Neuron (in vitro differentiated cells): ENCODE measurements around the gene PPP1R17.

Source experiments
- H2AFZ ChIP-seq: one replicate; pipeline ENCODE4 v1.6.1; 2013; ENCODE audit warnings: low read depth, mild to moderate bottlenecking, inconsistent platforms, low read length, moderate library complexity
- H3K27me3 ChIP-seq: one replicate; pipeline ENCODE4 v1.6.1; 2013; ENCODE audit warnings: low read length; ENCODE audit not compliant: insufficient read depth
- H3K36me3 ChIP-seq: one replicate; pipeline ENCODE4 v1.6.1; 2013; ENCODE audit warnings: low read length; ENCODE audit not compliant: insufficient read depth
- H3K4me1 ChIP-seq: one replicate; pipeline ENCODE4 v1.6.1; 2013; ENCODE audit warnings: low read length; ENCODE audit not compliant: insufficient read depth
- H3K4me3 ChIP-seq: 2 replicates; pipeline ENCODE4 v1.5.1; 2013; ENCODE audit warnings: mild to moderate bottlenecking, low read length, moderate library complexity
- H3K9me3 ChIP-seq: one replicate; pipeline ENCODE4 v1.6.1; 2013; ENCODE audit warnings: low read length

Gene PPP1R17

DNA sequence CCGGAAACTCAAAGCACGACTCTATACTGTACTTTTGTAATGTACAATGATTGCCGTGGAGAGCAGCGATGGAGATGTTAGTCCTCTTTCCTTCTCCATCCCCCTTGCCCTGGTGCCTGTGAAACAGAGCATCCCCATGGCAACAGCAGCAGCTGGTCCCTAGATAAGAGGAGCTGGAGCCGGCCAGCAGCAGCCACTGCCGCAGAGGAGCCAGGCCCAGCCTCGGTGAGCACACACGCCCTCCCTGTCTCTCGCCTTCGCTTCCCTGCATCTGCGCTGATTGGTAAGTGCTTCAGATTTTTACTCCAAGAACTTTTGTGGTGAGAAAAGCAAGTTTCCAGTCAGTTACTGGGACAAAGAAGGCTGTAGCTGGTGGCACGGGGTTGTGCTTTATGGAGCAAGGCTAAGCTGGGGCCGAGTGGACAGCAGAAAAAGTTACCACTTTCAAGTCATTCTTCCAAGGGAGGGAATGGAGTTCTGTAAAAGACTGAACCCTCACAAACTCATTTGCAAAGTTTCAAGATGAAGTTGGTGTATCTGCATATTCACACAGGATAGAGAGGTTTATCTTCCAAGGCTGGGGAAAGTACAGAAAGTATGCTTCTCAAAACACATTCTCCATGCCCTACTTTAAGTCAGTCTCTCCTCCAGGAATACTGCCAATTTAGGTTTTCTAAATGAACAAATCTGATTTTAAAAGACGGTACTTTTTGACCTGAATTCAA lies at the start of gene PPP1R17:
Gene PPP1R17, plus strand, starts transcription at position 192 of the 725 bp plus-strand sequence. CDS start 5,227 bp downstream, outside the sequence.
- no peaks in the 10 kb centered on the region for H3K9me3 ChIP-seq
- no peaks in the 10 kb centered on the region for H3K36me3 ChIP-seq
- peaks cover 2% of the 10 kb centered on the region for H3K4me1 ChIP-seq
- no peaks in the 10 kb centered on the region for H3K27me3 ChIP-seq
- no peak within 1 kb of the TSS for H3K4me3 ChIP-seq
- no peak within 1 kb of the TSS for H2AFZ ChIP-seq

- H3K9me3 ChIP-seq = no peaks in the 10 kb centered on the region
- no peak overlapping the region for H2AFZ ChIP-seq
- no peak overlapping the region for H3K4me3 ChIP-seq
- H3K36me3 ChIP-seq = no peaks in the 10 kb centered on the region
- H3K4me1 ChIP-seq = no peaks in the 10 kb centered on the region
- no peaks in the 10 kb centered on the region for H3K27me3 ChIP-seq
Observed at GRCh38 chr7:31640381-31640780, 46.6 kb upstream of the PPP1R17 start.

GRCh38 chr7:31642681-31643115 lies 44.3 kb upstream of the PPP1R17 start:
- Histone ChIP-seq H3K4me3 (no peak overlapping the region), H3K27me3 (no peaks in the 10 kb centered on the region), H2AFZ (no peak overlapping the region), H3K4me1 (peaks cover 5% of the 10 kb centered on the region), H3K36me3 (no peaks in the 10 kb centered on the region), H3K9me3 (no peaks in the 10 kb centered on the region)

DNA sequence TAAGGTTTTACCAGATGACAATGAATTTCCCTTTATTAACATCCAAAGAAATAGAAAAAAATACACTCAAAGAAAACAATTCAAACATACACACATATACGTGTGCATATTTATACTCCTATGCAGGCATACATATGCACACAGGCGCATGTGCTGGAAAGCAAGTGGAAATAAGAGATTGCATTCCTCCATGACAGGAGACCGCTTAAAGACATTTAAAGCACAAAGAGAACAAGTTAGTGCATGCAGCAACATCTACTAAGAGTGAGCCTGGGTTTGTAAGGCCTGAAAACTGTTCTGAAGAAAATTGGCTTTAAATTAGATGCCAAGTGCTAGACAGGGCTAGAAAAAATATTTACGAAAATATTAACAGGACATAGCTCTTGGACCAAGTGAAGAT lies 40.1 kb upstream of the PPP1R17 start:
- no peak overlapping the region for H3K4me3 ChIP-seq
- no peaks in the 10 kb centered on the region for H3K9me3 ChIP-seq
- no peak overlapping the region for H2AFZ ChIP-seq
- H3K27me3 ChIP-seq = no peaks in the 10 kb centered on the region
- H3K4me1 ChIP-seq = peaks cover 5% of the 10 kb centered on the region
- H3K36me3 ChIP-seq = no peaks in the 10 kb centered on the region

DNA sequence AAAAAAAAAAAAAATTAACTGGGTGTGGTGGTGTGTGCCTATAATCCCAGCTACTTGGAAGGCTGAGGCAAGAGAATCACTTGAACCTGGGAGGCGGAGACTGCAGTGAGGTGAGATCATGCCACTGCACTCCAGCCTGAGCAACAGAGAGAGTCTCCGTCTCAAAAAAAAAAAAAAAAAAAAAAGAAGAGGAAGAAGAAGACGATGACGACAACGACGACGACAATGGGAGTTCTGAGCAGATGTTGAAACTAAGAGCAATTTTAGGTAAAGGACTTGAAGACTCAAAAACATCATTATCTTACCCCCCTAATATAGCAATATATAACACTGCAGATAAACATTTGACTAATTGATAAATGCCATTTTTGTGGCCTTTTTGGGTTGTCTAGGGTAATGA lies 39.5 kb upstream of the PPP1R17 start:
- no peaks in the 10 kb centered on the region for H3K36me3 ChIP-seq
- no peak overlapping the region for H3K4me3 ChIP-seq
- H3K27me3 ChIP-seq = no peaks in the 10 kb centered on the region
- H2AFZ ChIP-seq = no peak overlapping the region
- no peaks in the 10 kb centered on the region for H3K9me3 ChIP-seq
- peaks cover 5% of the 10 kb centered on the region for H3K4me1 ChIP-seq

DNA sequence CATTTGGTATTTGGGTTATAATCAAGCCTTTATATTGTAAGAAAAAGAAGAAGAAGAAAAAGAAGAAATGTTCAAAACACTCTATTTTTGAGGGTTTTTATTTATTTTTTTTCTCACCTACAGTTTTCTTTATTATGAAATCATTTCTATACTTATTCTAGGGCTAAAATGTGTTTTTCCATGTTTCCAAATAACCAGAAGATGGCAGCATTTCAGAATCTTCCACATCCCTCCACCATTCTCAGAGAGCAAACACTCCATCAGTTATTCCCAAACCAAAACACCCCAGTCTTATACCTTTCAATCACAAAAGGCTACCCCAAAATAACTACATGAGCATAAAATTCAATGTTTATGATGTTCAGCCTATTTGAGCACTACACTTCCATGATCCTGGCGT lies 38.7 kb upstream of the PPP1R17 start:
- no peaks in the 10 kb centered on the region for H3K27me3 ChIP-seq
- H3K4me3 ChIP-seq = no peak overlapping the region
- no peaks in the 10 kb centered on the region for H3K36me3 ChIP-seq
- H2AFZ ChIP-seq = no peak overlapping the region
- peaks cover 5% of the 10 kb centered on the region for H3K4me1 ChIP-seq
- H3K9me3 ChIP-seq = no peaks in the 10 kb centered on the region

DNA sequence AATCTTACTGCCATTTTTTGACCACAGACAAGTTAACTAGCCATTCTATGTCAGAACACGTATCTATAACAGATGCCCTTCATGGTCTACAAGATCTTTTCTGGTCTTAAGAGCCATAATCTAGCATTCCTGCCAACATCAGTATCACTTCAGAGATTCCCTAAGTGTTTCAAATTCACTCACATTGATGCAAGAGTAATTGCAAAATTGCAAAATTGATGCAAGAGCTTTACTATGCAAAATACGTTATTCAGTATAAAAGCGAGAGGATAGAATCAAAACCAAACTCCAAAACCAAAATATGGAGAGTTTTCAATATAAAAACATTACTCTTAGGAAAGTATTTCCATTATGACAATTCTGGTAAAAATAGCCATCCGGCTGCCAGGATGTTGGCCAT lies 38.1 kb upstream of the PPP1R17 start:
- Histone ChIP-seq H3K9me3 (no peaks in the 10 kb centered on the region), H3K4me1 (peaks cover 5% of the 10 kb centered on the region), H3K36me3 (no peaks in the 10 kb centered on the region), H3K27me3 (no peaks in the 10 kb centered on the region), H2AFZ (no peak overlapping the region), H3K4me3 (no peak overlapping the region)

DNA sequence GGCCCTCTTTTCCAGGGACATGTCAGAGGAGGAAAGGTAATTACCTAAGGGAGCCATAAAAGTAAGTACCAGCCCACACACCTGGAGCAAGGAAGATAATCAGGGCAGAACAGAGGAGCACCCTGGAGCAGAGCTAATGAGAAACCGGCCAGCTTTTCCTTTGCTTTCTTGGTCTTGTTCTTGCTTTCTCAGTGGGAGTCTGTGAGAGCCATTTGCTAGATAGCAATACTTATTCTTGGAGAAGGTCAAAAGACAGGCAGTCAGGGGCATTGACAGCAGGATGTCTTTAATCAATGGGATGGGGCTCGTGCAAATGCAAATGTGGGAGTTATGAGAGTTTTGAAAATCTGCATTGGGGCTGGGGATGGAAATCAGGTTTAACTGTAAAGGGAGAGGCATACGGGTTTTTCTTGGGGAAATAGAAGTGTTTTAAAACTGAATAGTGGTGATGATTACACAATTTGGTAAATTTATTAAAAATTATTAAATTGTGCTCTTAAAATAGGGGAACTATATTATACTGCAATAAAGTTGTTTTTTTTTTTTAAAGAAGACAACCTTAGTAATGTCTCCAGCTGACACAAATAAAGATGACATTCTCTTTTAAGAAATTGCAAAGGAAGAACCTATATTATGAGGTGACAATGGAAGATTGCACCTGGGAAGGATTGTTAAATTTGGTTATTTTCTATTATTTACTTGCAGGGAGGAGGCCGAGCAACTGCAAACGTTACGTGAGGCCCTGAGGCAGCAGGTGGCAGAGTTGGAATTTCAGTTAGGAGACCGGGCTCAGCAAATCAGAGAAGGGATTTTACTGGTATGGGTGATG lies 35.6 kb upstream of the PPP1R17 start:
- no peaks in the 10 kb centered on the region for H3K4me1 ChIP-seq
- no peaks in the 10 kb centered on the region for H3K27me3 ChIP-seq
- no peaks in the 10 kb centered on the region for H3K9me3 ChIP-seq
- no peaks in the 10 kb centered on the region for H3K36me3 ChIP-seq
- H3K4me3 ChIP-seq = no peak overlapping the region
- no peak overlapping the region for H2AFZ ChIP-seq

DNA sequence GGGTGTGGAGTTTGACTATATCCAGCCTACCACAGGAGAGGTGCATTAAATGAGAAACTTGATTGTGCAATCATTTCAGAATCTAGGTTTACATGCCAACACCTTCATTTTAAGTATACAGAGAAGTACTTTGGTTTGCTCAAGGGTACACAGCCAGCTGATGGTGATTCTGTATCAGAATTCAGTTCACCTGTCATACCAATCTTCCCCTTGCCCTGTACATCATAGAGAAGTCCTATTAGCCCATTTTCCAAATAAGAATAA lies 35.0 kb upstream of the PPP1R17 start:
- no peak overlapping the region for H3K4me3 ChIP-seq
- H3K27me3 ChIP-seq = no peaks in the 10 kb centered on the region
- H2AFZ ChIP-seq = no peak overlapping the region
- no peaks in the 10 kb centered on the region for H3K36me3 ChIP-seq
- H3K4me1 ChIP-seq = no peaks in the 10 kb centered on the region
- no peaks in the 10 kb centered on the region for H3K9me3 ChIP-seq

DNA sequence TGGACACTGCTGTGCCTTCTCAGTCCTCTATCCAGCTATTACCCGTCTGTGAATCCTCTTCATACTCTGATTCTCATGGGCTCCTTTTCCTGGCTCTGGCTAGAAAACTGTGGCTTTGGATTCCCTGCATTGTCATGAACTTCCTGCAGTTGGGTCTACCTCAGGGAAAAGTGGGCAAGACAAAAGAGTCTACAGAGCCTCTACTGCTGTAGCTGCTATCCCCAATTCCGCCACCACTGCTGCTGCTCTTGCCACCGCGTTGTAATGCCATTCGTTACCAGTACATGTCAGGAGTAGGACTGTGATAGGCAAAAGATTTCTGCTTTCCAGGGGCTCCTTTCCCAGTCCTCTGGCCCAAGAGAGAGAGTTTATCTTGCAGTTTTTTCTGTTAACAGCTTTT lies 23.9 kb upstream of the PPP1R17 start:
- Histone ChIP-seq H3K4me1 (no peaks in the 10 kb centered on the region), H2AFZ (no peak overlapping the region), H3K36me3 (no peaks in the 10 kb centered on the region), H3K4me3 (no peak overlapping the region), H3K27me3 (no peaks in the 10 kb centered on the region), H3K9me3 (no peaks in the 10 kb centered on the region)

- Histone ChIP-seq H3K9me3 (no peaks in the 10 kb centered on the region), H3K4me1 (no peaks in the 10 kb centered on the region), H3K27me3 (no peaks in the 10 kb centered on the region), H3K4me3 (no peak overlapping the region), H3K36me3 (no peaks in the 10 kb centered on the region), H2AFZ (no peak overlapping the region)
Observed at GRCh38 chr7:31664890-31665289, 22.1 kb upstream of the PPP1R17 start.

DNA sequence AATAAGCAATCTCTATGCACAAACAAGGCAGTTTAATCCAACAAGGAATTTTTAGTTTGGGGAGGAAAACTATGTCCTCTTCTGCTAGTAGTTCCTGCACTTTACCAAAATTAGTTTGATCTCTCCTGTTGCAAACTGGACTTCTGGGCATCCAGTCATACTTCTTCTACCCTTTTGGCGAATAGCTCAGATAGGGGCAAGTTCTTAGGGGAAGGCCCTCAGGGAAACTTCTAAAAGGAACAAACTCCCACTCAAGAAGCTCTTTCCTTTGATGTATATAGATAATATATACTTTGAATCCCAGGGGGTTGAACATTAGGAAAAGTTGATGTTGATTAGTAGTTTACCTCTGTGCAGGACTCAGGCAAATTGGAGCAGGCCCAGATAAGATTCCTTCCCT lies 21.5 kb upstream of the PPP1R17 start:
- Histone ChIP-seq H2AFZ (no peak overlapping the region), H3K4me1 (no peaks in the 10 kb centered on the region), H3K36me3 (no peaks in the 10 kb centered on the region), H3K27me3 (no peaks in the 10 kb centered on the region), H3K4me3 (no peak overlapping the region), H3K9me3 (no peaks in the 10 kb centered on the region)

GRCh38 chr7:31669461-31669860 lies 17.6 kb upstream of the PPP1R17 start:
- Histone ChIP-seq H3K36me3 (no peaks in the 10 kb centered on the region), H2AFZ (no peak overlapping the region), H3K4me1 (no peaks in the 10 kb centered on the region), H3K4me3 (no peak overlapping the region), H3K27me3 (no peaks in the 10 kb centered on the region), H3K9me3 (no peaks in the 10 kb centered on the region)
